HG02970 (cell line): ENCODE data around the gene HDAC1.
A peak's percentile ranks its signal among the peaks of the same experiment; 100 is the strongest.

Source experiments
- ATAC-seq: cut with Tn5 transposase; IDR thresholded peaks from one replicate; pipeline ENCODE4 v1.9.1; 2021; ENCODE audit warnings: mild to moderate bottlenecking, moderate library complexity, moderate number of reproducible peaks; ENCODE audit not compliant: unreplicated experiment, low FRiP score

Gene HDAC1

DNA sequence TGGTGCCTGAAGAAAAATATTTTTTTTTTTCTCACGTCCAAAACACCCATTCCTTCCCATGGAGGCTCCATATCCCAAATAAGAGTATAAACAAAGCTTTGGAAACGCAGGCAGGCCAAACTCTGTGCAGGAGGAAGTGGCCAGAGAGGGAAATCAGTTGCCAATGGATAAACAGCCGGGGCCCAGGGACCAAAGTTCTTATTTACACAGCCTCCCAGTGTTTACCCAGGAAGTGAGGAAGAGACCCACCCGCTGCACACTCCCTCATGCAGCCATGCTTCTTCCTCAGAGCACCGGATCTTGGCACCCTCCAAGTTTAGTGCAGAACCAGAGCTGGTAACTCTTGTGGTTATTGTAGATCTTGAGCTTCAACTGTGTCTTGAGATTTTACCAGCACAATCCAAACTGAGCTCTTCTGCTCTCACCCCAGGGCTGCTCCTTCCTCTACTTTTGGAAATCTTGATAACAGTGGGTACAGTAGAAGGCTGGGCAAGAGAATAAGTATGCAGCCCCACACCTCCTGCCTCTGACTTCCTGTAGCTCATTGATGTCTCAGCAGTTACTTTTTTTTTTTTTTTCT lies 29.9 kb downstream of the HDAC1 start:
- ATAC-seq, result no peak

DNA sequence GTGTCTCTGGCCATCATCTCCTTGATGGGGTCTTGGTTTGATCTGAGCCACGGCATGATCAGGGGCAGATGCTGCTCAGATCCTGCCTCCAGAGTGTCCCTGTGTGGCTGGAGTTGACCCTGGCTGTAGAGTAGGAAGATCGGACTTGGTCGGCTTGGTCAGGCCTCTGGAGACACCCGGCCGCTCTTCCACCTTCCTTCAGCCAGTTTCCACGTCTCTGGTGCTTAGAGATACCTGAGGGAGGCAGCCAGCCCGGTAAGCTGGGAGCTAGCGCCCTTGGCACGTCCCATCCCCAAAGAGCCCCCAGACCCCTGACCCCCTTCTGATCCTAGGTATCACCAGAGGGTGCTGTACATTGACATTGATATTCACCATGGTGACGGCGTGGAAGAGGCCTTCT lies 35.3 kb downstream of the HDAC1 start:
- no peak for ATAC-seq

DNA sequence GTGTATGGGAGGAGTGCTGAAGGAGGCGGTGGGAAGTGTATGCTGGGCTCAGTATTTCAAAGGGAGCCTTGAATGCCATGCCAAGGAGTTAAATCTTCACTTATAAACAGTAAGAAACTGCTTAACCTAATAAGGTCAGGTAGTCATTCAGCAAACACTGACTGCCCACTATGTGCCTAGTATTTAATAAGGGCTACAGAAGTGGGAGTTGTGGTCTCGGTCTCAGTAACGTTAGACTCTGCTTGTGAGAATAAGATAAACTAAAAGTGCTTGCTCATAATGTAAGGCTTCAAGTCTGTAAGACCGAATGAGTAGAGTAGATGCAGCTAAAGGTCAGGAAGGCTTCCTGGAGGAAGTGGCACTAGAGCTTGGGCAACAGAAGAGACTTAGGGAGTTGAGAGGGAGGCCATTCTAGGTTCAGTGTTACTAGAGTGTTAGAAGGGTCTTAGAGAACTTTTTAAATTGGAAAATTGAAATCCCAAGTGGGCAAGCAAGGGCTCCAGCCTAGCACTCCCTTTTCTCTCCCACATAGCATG lies 38.1 kb downstream of the HDAC1 start:
- ATAC-seq, result no peak

DNA sequence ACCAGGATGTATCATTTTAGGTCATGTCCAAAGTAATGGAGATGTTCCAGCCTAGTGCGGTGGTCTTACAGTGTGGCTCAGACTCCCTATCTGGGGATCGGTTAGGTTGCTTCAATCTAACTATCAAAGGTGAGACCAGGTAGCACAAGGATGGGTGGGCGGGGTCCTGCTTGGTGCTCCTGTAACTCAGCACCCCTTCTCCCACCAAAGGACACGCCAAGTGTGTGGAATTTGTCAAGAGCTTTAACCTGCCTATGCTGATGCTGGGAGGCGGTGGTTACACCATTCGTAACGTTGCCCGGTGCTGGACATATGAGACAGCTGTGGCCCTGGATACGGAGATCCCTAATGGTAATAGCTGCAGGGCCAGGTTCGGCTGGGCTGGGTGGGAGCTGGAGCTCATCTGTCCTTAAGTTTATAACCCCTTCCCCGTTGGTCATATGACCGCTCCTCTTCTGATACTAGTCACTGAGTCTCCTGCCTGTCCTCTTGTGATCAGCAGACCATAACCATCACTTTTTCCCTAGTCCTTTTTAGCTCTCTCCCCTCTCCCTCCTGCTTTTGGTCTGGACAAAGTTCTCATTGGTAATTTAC lies 38.8 kb downstream of the HDAC1 start:
- ATAC-seq, result no peak

DNA sequence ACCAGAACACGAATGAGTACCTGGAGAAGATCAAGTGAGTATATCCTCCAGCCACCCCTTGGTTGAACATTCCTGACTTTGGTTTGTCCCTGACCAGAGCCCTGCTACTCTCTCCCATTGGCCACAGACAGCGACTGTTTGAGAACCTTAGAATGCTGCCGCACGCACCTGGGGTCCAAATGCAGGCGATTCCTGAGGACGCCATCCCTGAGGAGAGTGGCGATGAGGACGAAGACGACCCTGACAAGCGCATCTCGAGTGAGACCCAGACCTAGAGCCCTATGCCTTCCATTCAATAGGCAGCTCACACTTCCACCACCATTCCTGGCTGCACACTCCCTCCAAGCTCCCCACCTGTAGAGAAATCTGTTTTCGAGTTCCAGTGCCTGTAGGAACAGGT lies 39.7 kb downstream of the HDAC1 start:
- ATAC-seq, result no peak

DNA sequence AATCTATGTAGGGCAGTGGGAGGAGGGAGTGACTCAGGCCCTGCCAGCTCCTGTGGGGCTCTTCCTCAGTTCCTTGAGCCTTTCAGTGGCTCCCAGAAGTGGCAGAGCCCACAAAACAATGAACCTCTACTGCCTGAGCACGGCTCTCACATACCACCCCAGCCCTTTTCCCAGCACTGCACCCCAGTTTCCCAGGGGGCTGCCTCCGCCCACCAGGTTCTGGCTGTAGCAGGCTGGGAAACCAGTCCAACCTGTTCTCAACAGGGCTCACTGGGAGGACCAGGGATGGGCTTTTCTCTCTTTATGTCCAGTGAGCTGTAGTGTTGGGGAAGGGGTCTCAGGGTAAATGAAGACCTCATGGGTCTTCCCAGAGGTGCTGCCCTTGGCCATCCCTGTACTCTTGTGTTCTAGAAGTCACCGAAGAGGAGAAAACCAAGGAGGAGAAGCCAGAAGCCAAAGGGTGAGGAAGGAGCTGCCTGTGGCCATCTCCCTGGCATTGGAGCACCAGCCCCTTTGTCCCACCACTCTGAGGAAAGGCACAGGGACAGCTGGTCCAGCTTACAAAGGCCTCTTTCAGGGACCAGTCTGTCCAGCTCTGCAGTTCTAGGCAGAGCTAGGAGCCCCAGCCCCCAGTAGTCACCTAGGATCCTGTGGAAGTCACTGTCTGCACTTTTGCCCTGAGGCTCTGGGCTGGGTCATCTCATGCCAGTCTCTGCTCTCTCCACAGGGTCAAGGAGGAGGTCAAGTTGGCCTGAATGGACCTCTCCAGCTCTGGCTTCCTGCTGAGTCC lies 40.6 kb downstream of the HDAC1 start:
- no peak for ATAC-seq

DNA sequence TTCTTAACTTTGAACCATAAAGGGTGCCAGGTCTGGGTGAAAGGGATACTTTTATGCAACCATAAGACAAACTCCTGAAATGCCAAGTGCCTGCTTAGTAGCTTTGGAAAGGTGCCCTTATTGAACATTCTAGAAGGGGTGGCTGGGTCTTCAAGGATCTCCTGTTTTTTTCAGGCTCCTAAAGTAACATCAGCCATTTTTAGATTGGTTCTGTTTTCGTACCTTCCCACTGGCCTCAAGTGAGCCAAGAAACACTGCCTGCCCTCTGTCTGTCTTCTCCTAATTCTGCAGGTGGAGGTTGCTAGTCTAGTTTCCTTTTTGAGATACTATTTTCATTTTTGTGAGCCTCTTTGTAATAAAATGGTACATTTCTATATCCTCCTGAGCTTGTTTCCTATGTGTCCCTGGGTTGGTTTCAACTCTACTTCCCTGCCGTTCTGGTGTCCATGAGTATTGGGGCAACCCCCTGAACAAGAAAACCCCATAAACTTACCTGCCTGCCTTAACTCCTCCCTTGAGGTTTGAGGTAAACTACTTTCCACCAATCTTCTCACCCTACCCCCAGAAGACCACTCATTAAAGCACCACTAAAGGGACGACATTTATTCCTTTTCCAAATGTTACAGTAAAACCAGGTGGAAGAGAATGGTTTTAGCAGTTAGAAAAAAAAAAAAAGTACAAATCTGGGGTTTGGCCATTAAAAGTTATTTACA lies 41.5 kb downstream of the HDAC1 start:
- ATAC-seq, result no peak

DNA sequence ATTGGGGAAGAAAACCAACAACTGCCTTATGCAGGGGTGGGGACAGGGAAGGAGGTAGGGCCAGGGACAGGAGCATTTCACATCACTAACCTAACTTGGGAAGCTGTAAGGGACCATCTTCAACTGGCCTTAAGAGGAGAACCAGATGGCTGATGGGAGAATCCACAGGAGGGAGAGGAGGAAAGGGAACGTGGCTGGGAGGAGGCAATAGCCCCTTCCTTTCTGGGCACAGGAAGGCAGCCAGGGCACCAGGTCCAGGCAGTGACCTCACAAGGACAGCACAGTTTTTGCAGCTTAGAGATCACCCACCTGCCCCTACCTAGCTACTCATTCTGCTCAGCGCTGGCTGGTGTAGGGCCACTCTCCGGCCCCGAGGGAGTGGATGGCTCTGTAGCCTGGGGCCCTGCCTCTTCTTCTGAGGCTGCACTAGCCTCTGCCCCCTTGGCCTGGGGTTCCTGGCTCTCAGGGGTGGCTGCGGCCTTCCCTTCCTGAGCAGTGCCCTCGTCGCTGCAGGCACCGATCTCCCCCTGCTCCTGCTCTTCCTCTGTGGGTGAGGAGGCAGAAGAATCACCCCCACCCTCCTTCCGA lies 42.5 kb downstream of the HDAC1 start:
- ATAC-seq, result no peak

DNA sequence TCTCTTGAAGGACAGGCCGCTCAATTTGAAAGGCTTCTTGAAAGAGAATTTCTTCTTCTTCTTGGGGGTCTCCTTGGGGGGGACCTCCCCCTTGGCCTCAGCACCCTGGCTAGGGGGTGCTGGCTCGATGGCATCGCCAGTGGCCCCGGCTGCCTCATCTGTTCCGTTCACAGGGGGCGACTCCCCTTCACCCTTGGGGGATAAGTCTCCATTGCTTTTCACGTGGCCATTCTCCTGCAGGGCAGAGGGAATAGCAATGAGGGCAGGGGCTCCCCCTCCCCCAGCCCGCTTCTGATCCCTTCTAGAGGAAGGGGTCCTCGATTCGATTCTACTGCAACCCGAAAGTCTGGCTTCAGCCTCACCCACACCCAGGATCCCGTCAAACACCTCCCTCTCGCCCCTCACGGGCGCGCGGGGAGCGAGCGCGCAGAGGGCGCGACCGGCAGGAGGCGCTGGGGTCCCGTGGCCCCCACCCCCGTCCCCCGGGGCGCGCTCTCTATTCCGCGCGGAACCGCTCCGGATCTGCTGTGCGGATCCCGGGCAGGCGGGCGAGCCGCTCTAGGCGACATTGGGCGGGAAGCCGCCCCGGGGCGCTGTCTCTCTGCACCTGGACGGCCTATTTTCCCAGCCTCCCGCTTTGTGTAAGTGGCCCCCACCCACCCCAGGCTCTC lies 43.1 kb downstream of the HDAC1 start:
- ATAC-seq, result peak; percentile 15

DNA sequence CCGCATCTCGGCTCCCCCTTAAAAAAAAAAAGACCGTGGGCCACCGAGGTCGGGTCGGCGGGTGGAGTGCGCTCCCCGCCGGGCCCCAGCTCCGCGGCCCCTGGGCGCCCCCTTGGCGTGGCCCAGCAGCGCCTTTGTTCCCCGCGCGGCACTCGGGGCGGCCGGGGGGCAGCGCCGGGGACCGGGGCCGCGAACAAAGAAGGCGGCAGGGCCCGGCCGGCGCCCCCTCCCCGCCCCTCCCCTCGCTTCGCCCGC lies 43.6 kb downstream of the HDAC1 start:
- peak; percentile 4 for ATAC-seq

DNA sequence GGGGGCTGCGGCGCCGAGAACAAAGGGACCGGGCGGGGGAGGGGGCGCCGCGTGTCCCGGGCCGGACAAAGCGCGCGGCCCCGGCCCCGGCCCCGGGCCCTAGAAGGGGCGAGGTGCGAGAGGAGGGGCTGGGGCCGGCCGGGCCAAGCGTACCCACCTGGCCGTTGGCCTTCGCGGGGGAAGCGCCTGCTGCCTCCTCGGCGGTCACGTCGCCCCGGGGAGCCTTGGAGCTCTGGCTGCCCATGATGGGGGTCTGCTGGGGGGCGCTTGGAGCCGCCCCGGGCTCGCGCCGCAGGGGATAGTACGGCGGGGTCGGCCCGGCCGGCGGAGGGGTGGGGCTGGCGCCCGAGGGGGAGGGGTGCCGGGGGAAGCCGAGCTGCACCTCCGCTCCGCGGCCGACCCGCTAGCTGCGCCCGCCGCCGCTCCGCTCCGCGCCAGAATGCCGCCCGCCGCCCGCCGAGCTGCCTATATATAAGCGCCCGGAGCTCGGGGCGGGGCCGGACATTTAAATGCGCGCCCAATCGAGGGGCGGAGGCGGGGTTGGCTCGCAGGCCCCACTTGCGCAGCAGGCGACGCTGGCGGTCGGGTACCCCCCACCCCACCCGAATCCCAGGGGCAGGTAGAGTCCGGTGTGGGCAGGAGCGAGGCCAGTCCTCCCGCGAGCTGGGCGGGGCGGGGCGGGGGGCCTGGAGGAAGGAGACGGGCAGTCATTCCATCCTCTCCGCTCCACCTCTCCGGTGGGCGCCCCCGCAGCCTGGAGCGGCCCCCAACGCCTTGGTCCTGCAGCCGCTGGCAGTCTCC lies 44.1 kb downstream of the HDAC1 start, which contains the start of gene MARCKSL1:
MARCKSL1 (minus strand) TSS at position 444 of the 801 bp plus-strand sequence; CDS start at position 244, 200 bp downstream.
- ATAC-seq, result peak; percentile 45

DNA sequence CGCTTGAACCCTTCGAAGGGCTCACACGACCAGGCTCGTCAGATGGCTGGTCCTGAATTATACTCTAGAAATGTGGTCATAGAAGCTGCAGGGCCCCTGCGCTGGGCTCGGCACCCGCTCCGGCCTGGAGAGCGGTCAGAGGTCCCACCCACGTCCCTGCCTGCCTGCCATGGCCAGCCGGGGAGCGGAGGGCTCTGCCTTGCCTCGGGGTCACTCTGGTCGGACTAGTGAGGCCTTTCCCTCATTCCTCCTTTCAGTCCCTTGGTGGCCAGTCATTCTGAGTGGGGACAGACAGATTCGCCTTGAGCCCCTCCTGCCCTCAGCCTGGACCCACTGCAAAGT lies 44.7 kb downstream of the HDAC1 start:
- no peak for ATAC-seq

DNA sequence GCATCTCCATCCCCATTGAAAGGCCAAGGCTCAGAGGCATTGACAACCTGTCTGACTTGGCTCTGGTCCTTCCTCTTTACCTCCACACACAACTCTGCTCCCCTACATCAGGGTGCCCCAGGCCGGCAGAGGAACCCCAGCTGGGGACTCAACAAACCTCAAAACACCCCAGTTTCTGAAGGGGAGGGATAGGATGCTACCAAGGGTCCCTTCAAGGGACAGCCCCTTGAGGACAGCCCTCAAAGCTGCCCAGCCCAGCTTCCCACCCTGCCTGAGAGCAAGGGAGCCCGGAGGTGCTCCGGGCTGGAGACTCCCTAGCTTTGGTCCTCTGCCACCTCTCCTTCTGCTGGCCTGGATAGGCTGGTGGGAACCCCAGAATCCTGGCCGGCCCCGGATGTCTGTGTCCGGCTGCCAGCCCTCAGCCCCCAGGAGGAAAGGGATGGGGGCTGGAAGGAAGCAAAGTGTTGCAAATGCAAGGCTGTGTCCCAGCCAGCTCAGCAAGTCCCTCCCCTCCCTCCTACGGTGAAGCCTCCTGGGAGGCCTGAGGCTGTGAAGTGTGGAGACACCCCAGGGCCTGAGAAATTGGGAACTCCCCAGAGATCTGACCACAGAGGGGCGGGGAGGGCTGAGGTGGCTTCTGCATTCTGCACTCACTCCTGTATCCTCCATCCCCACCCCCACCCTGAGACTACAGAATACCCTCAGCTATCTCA lies 45.2 kb downstream of the HDAC1 start:
- no peak for ATAC-seq

DNA sequence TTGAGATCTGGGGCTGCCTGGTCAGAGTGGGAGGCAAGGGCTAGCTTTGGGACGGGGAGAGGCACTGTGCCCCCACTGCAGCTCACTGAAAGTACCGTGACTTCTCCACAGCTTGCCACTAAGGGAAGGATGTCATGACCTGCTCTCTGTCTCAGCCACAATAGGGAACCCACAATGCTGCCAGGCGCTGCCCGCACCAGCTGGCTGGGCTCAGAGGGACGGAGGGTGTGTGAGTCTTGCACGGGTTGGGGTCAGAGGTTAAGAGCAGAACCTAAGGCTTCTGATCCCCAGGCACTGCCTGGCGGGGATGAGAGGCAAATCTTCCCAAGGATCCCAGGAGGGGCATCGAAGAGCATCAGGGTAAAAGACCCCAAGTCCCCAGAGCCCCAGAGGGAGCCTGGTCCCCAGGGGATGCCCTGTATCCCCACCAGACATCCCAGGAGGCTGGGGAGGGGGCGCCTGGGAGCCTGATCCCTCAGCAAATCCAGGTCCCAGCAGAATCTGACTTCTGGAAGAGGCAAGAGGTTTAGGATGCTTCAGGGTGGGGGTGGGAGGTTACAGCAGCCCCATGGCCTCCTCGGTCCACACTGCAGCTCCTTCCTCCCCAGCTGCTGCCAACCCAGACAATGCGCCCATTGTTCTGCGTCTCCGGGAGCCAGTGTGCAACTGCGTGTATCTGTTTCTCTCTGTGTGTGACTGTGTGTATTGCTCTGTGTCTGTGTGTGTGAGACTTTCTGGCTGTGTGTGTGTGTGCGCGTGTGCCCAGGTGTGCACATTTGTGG lies 46.2 kb downstream of the HDAC1 start:
- ATAC-seq, result no peak

DNA sequence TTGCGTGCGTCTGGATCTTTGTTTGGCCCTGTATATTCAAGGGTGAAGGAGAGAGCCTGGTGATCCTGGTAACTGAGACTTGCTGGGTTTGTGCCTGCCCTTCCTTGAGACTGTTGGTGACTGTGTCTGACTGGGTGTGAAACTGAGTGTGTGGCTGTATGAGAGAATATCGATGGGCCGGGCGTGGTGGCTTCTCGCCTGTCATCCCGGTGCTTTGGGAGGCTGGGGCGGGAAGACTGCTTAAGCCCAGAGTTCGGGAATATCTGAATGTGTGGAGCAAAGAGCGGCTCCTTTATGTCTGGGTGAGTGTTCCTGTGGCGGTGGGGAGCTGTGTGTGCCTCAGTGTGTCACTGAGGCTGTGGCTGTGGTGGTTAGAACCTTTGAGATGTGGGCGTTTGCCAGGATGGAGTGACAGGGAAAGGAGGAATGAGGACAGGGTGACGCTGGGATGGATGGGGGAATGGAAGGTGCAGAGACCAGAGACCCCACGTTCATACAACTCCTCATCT lies 46.8 kb downstream of the HDAC1 start:
- ATAC-seq, result no peak

DNA sequence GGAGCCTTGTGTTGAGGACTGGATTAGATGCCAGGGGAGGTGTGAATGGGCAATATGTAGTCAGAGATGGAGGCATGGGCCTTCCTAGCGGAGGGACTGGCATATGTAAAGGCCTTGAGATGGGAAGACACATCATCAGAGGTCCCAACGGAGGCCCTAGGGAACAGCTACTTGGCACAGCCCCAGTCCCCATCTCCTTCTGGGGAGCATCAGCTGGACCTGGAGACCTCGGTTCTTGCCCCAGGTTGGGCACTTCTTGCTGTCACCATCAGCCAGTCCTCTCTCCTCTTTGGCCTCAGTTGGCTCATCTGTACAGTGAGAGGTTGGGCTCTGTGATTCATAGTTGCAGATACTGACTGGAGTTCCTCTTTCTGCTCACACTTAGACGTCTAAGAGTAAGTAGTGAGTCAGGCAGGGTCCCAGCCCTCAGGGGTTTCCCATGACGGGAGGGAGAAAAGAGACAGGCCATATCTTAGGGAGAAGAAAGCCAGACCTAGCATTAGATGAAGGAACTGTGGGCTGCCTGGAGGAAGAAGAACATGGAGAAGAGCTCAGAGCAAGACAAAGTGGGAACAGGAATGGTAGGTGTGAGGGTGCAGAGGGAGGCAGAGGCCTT lies 47.6 kb downstream of the HDAC1 start:
- no peak for ATAC-seq

DNA sequence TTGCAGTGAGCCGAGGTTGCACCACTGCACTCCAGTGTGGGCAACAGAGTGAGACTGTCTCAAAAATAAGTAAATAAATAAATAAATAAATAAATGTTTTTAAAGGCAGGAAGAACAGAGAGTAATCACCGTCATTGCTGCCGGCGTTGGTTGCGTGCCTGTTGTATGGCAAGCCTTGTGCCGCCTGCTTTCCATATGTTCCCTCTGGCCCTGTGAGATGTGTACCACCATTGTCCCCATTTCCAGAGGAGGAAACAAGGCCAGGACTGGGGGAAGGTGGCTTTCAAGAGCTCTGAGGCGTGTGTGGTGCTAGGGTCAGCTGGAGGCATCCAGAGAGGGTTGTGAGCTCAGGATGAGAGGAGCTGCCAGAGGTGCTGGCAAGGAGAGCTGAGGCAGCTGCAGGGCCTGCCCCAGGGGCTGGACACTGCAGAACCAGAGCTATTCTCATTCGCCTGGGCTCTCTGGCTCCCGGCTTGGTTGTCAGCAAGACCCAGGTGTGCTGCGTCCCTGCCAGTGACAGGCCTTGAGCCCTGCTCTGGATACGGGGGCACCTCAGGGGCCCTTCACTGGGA lies 49.4 kb downstream of the HDAC1 start:
- no peak for ATAC-seq
